K562 (cell line): ENCODE measurements around the gene CD99L2. TPM values are rescaled to one million over a fixed set of nuclear protein-coding genes. Genes with fewer than 3 reads are reported as not detected.

ENCODE experiments used
- SREBF2 ChIP-seq: sonication (generic); formaldehyde crosslinking; IDR thresholded peaks from 2 replicates; pipeline ENCODE4 v1.4.0; 2020; ENCODE audit warnings: mild to moderate bottlenecking, missing genetic modification reagents
- ZBTB17 ChIP-seq: fragments of 450-650 bp; formaldehyde crosslinking; IDR thresholded peaks from 2 replicates; pipeline ENCODE4 v1.4.0; 2020; ENCODE audit warnings: mild to moderate bottlenecking
- ZMIZ1 ChIP-seq, 2 experiments: fragments of 150-350 bp in 1 of 2; IDR thresholded peaks; 2 replicates each; pipeline ENCODE4 v1.6.1; 2012 to 2016; ENCODE audit warnings: low read depth in 2 of 2, low read length in 2 of 2, mild to moderate bottlenecking in 1 of 2, moderate library complexity in 1 of 2
- ZNF408 ChIP-seq: fragments of 250-450 bp; sonication (Bioruptor Pico); IDR thresholded peaks from 2 replicates; pipeline ENCODE4 v1.4.0; 2020; ENCODE audit warnings: low read depth, mild to moderate bottlenecking, moderate library complexity
- polyA plus RNA-seq, 8 experiments: library from polyadenylated mRNA; depleted of rRNA in 4 of 8; stranded (reverse) in 5 of 8; unstranded in 3 of 8; fragments of >200 nt; fragmentation: Nextera tagmentation in 2 of 8; fragmentation: Illumina TruSeq in 1 of 8; extraction: Ambion mirVana in 2 of 8; extraction: Trizol in 1 of 8; gene quantifications; 2 replicates each; pipeline versions ENCODE4 v1.2.1 to v1.2.3, GENCODE V29; 2011 to 2014; ENCODE audit warnings: inconsistent platforms in 1 of 8, missing spikeins in 1 of 8
- total RNA-seq, 7 experiments: library from RNA; depleted of rRNA in 6 of 7; stranded (reverse); fragments of >200 nt in 6 of 7; fragmentation: Illumina TruSeq in 2 of 7; extraction: Trizol in 2 of 7; gene quantifications; 2 replicates each; pipeline versions ENCODE4 v1.2.1 to v1.2.3, GENCODE V29; 2011 to 2021; ENCODE audit warnings: low replicate concordance in 1 of 7
- TF ChIP-seq, protein P1 (sequence below): fragments of 450-650 bp; IDR thresholded peaks from 2 replicates; pipeline ENCODE4 v1.6.1; 2017; ENCODE audit warnings: mild to moderate bottlenecking, moderate library complexity

Gene CD99L2
- total and polyA plus RNA-seq, 9 of the 15 experiments (the other 6 are each of a cell fraction or from before 2014, with no cell fraction given): 0.76 to 19.0 (median 11.9) TPM

- TF ChIP-seq, protein P1, sequence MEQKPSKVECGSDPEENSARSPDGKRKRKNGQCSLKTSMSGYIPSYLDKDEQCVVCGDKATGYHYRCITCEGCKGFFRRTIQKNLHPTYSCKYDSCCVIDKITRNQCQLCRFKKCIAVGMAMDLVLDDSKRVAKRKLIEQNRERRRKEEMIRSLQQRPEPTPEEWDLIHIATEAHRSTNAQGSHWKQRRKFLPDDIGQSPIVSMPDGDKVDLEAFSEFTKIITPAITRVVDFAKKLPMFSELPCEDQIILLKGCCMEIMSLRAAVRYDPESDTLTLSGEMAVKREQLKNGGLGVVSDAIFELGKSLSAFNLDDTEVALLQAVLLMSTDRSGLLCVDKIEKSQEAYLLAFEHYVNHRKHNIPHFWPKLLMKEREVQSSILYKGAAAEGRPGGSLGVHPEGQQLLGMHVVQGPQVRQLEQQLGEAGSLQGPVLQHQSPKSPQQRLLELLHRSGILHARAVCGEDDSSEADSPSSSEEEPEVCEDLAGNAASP: no peak
- no peak for TF ChIP-seq SREBF2
- TF ChIP-seq ZMIZ1 (IDR thresholded peaks at IDR 0.05; ENCODE audit: low read depth in 2 of 2, low read length in 2 of 2): no peak
- no peak for TF ChIP-seq ZBTB17
- TF ChIP-seq ZNF408: no peak
Measured at GRCh38 chrX:150944233-150944632, 45.8 kb upstream of the CD99L2 start (continued).
